WTC11 (cell line): ENCODE results near the gene CHST14. TPM values are rescaled to one million over a fixed set of nuclear protein-coding genes. Genes with fewer than 3 reads are reported as not detected.

Source experiments
- CBFB ChIP-seq: sonication (generic); formaldehyde crosslinking; IDR thresholded peaks from 2 replicates; pipeline ENCODE4 v1.8.1; 2022; ENCODE audit warnings: mild to moderate bottlenecking, low read depth, missing genetic modification reagents
- CREB1 ChIP-seq: sonication (generic); formaldehyde crosslinking; IDR thresholded peaks from 2 replicates; pipeline ENCODE4 v1.8.0; 2023; ENCODE audit warnings: mild to moderate bottlenecking, missing genetic modification reagents
- GABPB1 ChIP-seq: sonication (generic); formaldehyde crosslinking; IDR thresholded peaks from 2 replicates; pipeline ENCODE4 v1.8.1; 2023; ENCODE audit warnings: mild to moderate bottlenecking, missing genetic modification reagents
- HMGA2 ChIP-seq: fragments of 250-450 bp; sonication (Bioruptor Pico); IDR thresholded peaks from 2 replicates; pipeline ENCODE4 v1.4.0; 2021; ENCODE audit warnings: mild to moderate bottlenecking, moderate library complexity
- IRF2 ChIP-seq: sonication (generic); formaldehyde crosslinking; IDR thresholded peaks from 2 replicates; pipeline ENCODE4 v1.8.0; 2022; ENCODE audit warnings: low read depth, missing genetic modification reagents, borderline replicate concordance
- NR2C2 ChIP-seq: sonication (generic); formaldehyde crosslinking; IDR thresholded peaks from 2 replicates; pipeline ENCODE4 v1.8.0; 2022; ENCODE audit warnings: mild to moderate bottlenecking, missing genetic modification reagents
- SP1 ChIP-seq: sonication (generic); formaldehyde crosslinking; conservative IDR thresholded peaks from 2 replicates; pipeline ENCODE4 v1.8.1; 2022; ENCODE audit warnings: missing genetic modification reagents
- TEAD4 ChIP-seq: sonication (generic); formaldehyde crosslinking; IDR thresholded peaks from 2 replicates; pipeline ENCODE4 v1.8.0; 2022; ENCODE audit warnings: mild to moderate bottlenecking, missing genetic modification reagents
- ZNF138 ChIP-seq: sonication (generic); formaldehyde crosslinking; conservative IDR thresholded peaks from 2 replicates; pipeline ENCODE4 v1.8.1; 2022; ENCODE audit warnings: mild to moderate bottlenecking, moderate library complexity, missing genetic modification reagents
- ZNF671 ChIP-seq: fragments of 250-450 bp; sonication (Bioruptor Pico); IDR thresholded peaks from 2 replicates; pipeline ENCODE4 v1.8.0; 2021; ENCODE audit warnings: mild to moderate bottlenecking
- total RNA-seq: library from RNA; stranded (reverse); gene quantifications from 3 replicates; pipeline ENCODE4 v1.2.3, GENCODE V29; 2021
- TF ChIP-seq, protein P1 (sequence below): sonication (generic); formaldehyde crosslinking; IDR thresholded peaks from 2 replicates; pipeline ENCODE4 v1.8.1; 2023; ENCODE audit warnings: mild to moderate bottlenecking, missing genetic modification reagents, borderline replicate concordance
- TF ChIP-seq, protein P2 (sequence below): sonication (generic); formaldehyde crosslinking; IDR thresholded peaks from 2 replicates; pipeline ENCODE4 v1.8.0; 2022; ENCODE audit warnings: mild to moderate bottlenecking, missing genetic modification reagents
- TF ChIP-seq, protein P3 (sequence below): fragments of 250-450 bp; sonication (Bioruptor Pico); IDR thresholded peaks from 2 replicates; pipeline ENCODE4 v1.9.0; 2021; ENCODE audit warnings: mild to moderate bottlenecking
- TF ChIP-seq, protein P4 (sequence below): sonication (generic); formaldehyde crosslinking; IDR thresholded peaks from 2 replicates; pipeline ENCODE4 v1.8.0; 2022; ENCODE audit warnings: mild to moderate bottlenecking, missing genetic modification reagents
- TF ChIP-seq, protein P5 (sequence below): fragments of 200-600 bp; IDR thresholded peaks from 2 replicates; pipeline ENCODE4 v1.8.0; 2022; ENCODE audit warnings: antibody characterized with exemption
- TF ChIP-seq, protein P6 (sequence below): sonication (generic); formaldehyde crosslinking; IDR thresholded peaks from 2 replicates; pipeline ENCODE4 v1.8.0; 2023; ENCODE audit warnings: missing genetic modification reagents
- TF ChIP-seq, protein P7 (sequence below): sonication (generic); formaldehyde crosslinking; IDR thresholded peaks from 2 replicates; pipeline ENCODE4 v1.8.0; 2023; ENCODE audit warnings: mild to moderate bottlenecking, missing genetic modification reagents
- TF ChIP-seq, protein P8 (sequence below): fragments of 250-450 bp; sonication (Bioruptor Pico); IDR thresholded peaks from 2 replicates; pipeline ENCODE4 v1.9.0; 2021; ENCODE audit warnings: mild to moderate bottlenecking

Gene CHST14
- total RNA-seq, 1 experiment from 2014 or later: 21.3 TPM

DNA sequence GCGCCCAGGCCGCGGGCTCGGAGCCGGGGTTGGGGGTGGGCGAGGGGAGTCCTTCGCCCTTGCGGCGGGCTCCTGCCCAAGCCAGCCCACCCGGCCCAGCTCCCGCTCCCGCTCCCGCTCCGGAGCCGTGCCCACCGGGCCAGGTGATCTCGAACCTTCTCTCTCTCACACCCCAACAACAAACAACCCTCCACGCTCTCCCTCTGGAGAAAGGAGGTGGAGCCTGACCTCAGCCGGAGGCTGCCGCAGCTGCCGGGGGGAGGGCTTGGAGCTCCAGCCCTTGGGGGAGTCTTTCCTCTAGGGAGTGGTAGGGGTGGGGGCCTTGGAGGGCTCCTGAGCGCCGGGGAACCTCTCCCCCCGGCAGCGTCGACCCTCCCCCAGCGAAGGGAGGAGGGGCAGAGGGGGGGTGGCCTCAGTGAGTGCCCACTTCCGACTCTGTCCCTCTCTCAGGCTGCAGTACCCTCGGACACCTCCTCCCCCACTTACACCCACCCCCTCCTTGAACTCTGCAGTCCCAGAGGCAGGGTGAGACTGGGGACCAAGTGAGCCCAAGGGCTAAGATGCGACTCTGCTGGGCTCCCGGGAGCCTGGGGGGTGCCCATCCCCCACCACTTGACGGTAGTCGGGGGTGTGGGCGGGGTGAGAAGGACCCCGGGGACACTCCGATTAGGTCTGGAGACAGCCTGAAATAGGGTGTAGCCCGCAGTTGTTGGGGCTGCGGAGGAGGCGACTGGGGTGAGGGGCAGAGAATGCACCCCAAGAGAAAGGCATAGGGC lies 34.5 kb upstream of the CHST14 start (continued):
- TF ChIP-seq CREB1 (CRISPR knock-in tag): no peak
- no peak for TF ChIP-seq ZNF671
- TF ChIP-seq HMGA2 (CRISPR knock-in tag): no peak
- TF ChIP-seq, protein P1, sequence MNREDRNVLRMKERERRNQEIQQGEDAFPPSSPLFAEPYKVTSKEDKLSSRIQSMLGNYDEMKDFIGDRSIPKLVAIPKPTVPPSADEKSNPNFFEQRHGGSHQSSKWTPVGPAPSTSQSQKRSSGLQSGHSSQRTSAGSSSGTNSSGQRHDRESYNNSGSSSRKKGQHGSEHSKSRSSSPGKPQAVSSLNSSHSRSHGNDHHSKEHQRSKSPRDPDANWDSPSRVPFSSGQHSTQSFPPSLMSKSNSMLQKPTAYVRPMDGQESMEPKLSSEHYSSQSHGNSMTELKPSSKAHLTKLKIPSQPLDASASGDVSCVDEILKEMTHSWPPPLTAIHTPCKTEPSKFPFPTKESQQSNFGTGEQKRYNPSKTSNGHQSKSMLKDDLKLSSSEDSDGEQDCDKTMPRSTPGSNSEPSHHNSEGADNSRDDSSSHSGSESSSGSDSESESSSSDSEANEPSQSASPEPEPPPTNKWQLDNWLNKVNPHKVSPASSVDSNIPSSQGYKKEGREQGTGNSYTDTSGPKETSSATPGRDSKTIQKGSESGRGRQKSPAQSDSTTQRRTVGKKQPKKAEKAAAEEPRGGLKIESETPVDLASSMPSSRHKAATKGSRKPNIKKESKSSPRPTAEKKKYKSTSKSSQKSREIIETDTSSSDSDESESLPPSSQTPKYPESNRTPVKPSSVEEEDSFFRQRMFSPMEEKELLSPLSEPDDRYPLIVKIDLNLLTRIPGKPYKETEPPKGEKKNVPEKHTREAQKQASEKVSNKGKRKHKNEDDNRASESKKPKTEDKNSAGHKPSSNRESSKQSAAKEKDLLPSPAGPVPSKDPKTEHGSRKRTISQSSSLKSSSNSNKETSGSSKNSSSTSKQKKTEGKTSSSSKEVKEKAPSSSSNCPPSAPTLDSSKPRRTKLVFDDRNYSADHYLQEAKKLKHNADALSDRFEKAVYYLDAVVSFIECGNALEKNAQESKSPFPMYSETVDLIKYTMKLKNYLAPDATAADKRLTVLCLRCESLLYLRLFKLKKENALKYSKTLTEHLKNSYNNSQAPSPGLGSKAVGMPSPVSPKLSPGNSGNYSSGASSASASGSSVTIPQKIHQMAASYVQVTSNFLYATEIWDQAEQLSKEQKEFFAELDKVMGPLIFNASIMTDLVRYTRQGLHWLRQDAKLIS: no peak
- TF ChIP-seq, protein P2, sequence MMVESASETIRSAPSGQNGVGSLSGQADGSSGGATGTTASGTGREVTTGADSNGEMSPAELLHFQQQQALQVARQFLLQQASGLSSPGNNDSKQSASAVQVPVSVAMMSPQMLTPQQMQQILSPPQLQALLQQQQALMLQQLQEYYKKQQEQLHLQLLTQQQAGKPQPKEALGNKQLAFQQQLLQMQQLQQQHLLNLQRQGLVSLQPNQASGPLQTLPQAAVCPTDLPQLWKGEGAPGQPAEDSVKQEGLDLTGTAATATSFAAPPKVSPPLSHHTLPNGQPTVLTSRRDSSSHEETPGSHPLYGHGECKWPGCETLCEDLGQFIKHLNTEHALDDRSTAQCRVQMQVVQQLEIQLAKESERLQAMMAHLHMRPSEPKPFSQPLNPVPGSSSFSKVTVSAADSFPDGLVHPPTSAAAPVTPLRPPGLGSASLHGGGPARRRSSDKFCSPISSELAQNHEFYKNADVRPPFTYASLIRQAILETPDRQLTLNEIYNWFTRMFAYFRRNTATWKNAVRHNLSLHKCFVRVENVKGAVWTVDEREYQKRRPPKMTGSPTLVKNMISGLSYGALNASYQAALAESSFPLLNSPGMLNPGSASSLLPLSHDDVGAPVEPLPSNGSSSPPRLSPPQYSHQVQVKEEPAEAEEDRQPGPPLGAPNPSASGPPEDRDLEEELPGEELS (CRISPR knock-in tag): peak; percentile 19; the same call in 1 of the 2 replicates
- TF ChIP-seq CBFB (CRISPR knock-in tag): no peak
- TF ChIP-seq, protein P3, sequence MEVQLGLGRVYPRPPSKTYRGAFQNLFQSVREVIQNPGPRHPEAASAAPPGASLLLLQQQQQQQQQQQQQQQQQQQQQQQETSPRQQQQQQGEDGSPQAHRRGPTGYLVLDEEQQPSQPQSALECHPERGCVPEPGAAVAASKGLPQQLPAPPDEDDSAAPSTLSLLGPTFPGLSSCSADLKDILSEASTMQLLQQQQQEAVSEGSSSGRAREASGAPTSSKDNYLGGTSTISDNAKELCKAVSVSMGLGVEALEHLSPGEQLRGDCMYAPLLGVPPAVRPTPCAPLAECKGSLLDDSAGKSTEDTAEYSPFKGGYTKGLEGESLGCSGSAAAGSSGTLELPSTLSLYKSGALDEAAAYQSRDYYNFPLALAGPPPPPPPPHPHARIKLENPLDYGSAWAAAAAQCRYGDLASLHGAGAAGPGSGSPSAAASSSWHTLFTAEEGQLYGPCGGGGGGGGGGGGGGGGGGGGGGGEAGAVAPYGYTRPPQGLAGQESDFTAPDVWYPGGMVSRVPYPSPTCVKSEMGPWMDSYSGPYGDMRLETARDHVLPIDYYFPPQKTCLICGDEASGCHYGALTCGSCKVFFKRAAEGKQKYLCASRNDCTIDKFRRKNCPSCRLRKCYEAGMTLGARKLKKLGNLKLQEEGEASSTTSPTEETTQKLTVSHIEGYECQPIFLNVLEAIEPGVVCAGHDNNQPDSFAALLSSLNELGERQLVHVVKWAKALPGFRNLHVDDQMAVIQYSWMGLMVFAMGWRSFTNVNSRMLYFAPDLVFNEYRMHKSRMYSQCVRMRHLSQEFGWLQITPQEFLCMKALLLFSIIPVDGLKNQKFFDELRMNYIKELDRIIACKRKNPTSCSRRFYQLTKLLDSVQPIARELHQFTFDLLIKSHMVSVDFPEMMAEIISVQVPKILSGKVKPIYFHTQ (CRISPR knock-in tag): no peak
- TF ChIP-seq GABPB1: no peak
- TF ChIP-seq, protein P4, sequence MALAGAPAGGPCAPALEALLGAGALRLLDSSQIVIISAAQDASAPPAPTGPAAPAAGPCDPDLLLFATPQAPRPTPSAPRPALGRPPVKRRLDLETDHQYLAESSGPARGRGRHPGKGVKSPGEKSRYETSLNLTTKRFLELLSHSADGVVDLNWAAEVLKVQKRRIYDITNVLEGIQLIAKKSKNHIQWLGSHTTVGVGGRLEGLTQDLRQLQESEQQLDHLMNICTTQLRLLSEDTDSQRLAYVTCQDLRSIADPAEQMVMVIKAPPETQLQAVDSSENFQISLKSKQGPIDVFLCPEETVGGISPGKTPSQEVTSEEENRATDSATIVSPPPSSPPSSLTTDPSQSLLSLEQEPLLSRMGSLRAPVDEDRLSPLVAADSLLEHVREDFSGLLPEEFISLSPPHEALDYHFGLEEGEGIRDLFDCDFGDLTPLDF (CRISPR knock-in tag): no peak
- TF ChIP-seq, protein P5, sequence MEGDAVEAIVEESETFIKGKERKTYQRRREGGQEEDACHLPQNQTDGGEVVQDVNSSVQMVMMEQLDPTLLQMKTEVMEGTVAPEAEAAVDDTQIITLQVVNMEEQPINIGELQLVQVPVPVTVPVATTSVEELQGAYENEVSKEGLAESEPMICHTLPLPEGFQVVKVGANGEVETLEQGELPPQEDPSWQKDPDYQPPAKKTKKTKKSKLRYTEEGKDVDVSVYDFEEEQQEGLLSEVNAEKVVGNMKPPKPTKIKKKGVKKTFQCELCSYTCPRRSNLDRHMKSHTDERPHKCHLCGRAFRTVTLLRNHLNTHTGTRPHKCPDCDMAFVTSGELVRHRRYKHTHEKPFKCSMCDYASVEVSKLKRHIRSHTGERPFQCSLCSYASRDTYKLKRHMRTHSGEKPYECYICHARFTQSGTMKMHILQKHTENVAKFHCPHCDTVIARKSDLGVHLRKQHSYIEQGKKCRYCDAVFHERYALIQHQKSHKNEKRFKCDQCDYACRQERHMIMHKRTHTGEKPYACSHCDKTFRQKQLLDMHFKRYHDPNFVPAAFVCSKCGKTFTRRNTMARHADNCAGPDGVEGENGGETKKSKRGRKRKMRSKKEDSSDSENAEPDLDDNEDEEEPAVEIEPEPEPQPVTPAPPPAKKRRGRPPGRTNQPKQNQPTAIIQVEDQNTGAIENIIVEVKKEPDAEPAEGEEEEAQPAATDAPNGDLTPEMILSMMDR: no peak
- TF ChIP-seq, protein P6, sequence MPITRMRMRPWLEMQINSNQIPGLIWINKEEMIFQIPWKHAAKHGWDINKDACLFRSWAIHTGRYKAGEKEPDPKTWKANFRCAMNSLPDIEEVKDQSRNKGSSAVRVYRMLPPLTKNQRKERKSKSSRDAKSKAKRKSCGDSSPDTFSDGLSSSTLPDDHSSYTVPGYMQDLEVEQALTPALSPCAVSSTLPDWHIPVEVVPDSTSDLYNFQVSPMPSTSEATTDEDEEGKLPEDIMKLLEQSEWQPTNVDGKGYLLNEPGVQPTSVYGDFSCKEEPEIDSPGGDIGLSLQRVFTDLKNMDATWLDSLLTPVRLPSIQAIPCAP (CRISPR knock-in tag): no peak
- TF ChIP-seq SP1 (CRISPR knock-in tag): 0 out of 2 replicates have a peak, but pooled peaks have one; percentile 39
- TF ChIP-seq IRF2 (CRISPR knock-in tag): no peak
- TF ChIP-seq, protein P7, sequence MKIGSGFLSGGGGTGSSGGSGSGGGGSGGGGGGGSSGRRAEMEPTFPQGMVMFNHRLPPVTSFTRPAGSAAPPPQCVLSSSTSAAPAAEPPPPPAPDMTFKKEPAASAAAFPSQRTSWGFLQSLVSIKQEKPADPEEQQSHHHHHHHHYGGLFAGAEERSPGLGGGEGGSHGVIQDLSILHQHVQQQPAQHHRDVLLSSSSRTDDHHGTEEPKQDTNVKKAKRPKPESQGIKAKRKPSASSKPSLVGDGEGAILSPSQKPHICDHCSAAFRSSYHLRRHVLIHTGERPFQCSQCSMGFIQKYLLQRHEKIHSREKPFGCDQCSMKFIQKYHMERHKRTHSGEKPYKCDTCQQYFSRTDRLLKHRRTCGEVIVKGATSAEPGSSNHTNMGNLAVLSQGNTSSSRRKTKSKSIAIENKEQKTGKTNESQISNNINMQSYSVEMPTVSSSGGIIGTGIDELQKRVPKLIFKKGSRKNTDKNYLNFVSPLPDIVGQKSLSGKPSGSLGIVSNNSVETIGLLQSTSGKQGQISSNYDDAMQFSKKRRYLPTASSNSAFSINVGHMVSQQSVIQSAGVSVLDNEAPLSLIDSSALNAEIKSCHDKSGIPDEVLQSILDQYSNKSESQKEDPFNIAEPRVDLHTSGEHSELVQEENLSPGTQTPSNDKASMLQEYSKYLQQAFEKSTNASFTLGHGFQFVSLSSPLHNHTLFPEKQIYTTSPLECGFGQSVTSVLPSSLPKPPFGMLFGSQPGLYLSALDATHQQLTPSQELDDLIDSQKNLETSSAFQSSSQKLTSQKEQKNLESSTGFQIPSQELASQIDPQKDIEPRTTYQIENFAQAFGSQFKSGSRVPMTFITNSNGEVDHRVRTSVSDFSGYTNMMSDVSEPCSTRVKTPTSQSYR (CRISPR knock-in tag): no peak
- TF ChIP-seq TEAD4: no peak
- TF ChIP-seq, protein P8, sequence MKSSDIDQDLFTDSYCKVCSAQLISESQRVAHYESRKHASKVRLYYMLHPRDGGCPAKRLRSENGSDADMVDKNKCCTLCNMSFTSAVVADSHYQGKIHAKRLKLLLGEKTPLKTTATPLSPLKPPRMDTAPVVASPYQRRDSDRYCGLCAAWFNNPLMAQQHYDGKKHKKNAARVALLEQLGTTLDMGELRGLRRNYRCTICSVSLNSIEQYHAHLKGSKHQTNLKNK (CRISPR knock-in tag): no peak
- no peak for TF ChIP-seq ZNF138 (CRISPR knock-in tag)
- TF ChIP-seq NR2C2: no peak
